A673 (cell line): Measurements from ENCODE around the gene MDM2. TPM values are rescaled to one million over a fixed set of nuclear protein-coding genes. Genes with fewer than 3 reads are reported as not detected.
"Not testable (repeated sequence)": the region's sequence is repeated elsewhere in the genome, so short reads cannot be mapped to it uniquely, and the experiment has no call there.

Experiments used
- BruUV-seq: library from RNA; stranded (reverse); fragments of 400-500 nt; replicated peaks from 2 replicates; lab custom pipeline; 2021; lab: Mats Ljungman, UMichigan
- CTCF ChIA-PET: fragments of 300-600 bp; sonication (Branson Sonifier 250); formaldehyde crosslinking; loops from one replicate; lab custom pipeline; 2022; ENCODE audit warnings: antibody characterized with exemption; lab: Charles Lee
- POLR2A ChIA-PET: fragments of 300-600 bp; sonication (Branson Sonifier 250); formaldehyde crosslinking; loops from one replicate; lab custom pipeline; 2022; ENCODE audit warnings: antibody characterized with exemption; ENCODE audit not compliant: low non-redundant PET; lab: Charles Lee
- DNase-seq: peaks from one replicate; pipeline ENCODE4 v3.0.0-alpha.2; 2015; ENCODE audit warnings: low spot score
- H3K27ac ChIP-seq: fragments of 200-600 bp; sonication (generic); 2 replicates; pipeline ENCODE4 v1.5.1; 2016; ENCODE audit warnings: mixed run types, low read depth, mild to moderate bottlenecking, mixed read lengths, antibody characterized with exemption, low read length; ENCODE audit not compliant: poor library complexity, severe bottlenecking
- H3K27me3 ChIP-seq: fragments of 200-600 bp; sonication (generic); replicated peaks from 2 replicates; pipeline ENCODE4 v1.6.1; 2017; ENCODE audit warnings: mixed run types, low read depth, mild to moderate bottlenecking, mixed read lengths, antibody characterized with exemption, low read length; ENCODE audit not compliant: insufficient read depth, poor library complexity
- H3K36me3 ChIP-seq: fragments of 200-600 bp; sonication (generic); 2 replicates; pipeline ENCODE4 v1.6.1; 2016; ENCODE audit warnings: mixed run types, mild to moderate bottlenecking, mixed read lengths, antibody characterized with exemption, low read length; ENCODE audit not compliant: insufficient read depth, poor library complexity, severe bottlenecking
- H3K4me1 ChIP-seq: fragments of 200-600 bp; sonication (generic); 2 replicates; pipeline ENCODE4 v1.6.1; 2017; ENCODE audit warnings: mixed run types, mild to moderate bottlenecking, mixed read lengths, antibody characterized with exemption, low read length; ENCODE audit not compliant: insufficient read depth, poor library complexity, severe bottlenecking
- H3K4me3 ChIP-seq: fragments of 200-600 bp; sonication (generic); 2 replicates; pipeline ENCODE4 v1.5.1; 2016; ENCODE audit warnings: low read depth, mixed run types, mild to moderate bottlenecking, mixed read lengths, low read length; ENCODE audit not compliant: poor library complexity, severe bottlenecking
- H3K9me3 ChIP-seq: fragments of 200-600 bp; sonication (generic); 2 replicates; pipeline ENCODE4 v1.6.1; 2016; ENCODE audit warnings: mixed run types, low read depth, mild to moderate bottlenecking, mixed read lengths, antibody characterized with exemption, low read length; ENCODE audit not compliant: poor library complexity, severe bottlenecking
- EZH2 ChIP-seq: fragments of 200-600 bp; sonication (generic); IDR thresholded peaks from 2 replicates; pipeline ENCODE4 v1.6.1; 2017; ENCODE audit warnings: borderline replicate concordance, low read depth, mild to moderate bottlenecking, mixed read lengths, antibody characterized with exemption, low read length; ENCODE audit not compliant: poor library complexity, severe bottlenecking
- intact Hi-C: fragments of 100-400 bp; cut with micrococcal nuclease; formaldehyde crosslinking; loops from one replicate; pipeline ENCODE4 v1.10.0; 2022; ENCODE audit not compliant: unreplicated experiment
- total RNA-seq: library from RNA; stranded (reverse); gene quantifications from 2 replicates; pipeline ENCODE4 v1.2.3, GENCODE V29; 2021
- TF ChIP-seq, protein P1 (sequence below): fragments of 300-800, 200-600 bp; sonication (generic); conservative IDR thresholded peaks from 2 replicates; pipeline ENCODE4 v1.5.1; 2017; ENCODE audit warnings: low read depth, mild to moderate bottlenecking, antibody characterized with exemption, low read length, moderate library complexity, mixed read lengths

The MDM2 gene
- total RNA-seq, 1 experiment from 2014 or later, result 149 TPM

GRCh38 chr12:68804657-68805591 is 3.1 kb upstream of the MDM2 start:
- H3K27ac ChIP-seq, result no peak overlapping the region

DNA sequence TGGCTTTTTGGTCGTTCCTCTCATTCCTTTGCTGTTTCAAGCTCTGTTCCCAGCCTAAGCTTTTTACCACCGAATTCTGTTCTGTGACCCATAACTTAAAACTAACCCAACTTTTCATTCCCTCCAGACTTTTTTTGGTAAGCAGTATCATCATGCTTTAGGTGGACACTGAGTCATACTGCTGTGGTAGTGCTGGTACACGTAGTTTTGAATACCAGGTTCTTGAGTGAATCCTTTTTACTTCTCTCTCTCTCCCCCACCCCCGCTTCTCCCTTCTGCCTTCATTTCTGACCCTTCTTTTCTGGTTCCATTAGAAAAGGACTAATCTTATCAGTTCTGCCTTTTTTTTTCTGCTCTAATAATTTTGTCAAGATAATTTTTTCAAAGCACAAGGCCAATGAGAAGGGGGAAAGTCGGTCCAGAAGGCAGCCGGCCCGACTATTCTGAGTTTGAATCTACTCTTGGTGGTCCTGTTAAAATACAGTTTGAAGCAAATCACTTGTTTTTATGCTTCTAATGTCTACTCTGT is 2.3 kb upstream of the MDM2 start:
- no peak for DNase-seq
- ChIA-PET CTCF (no interaction called here), POLR2A (no interaction called here)
- H3K36me3 ChIP-seq, result peaks cover 17% of the 10 kb centered on the region
- no peak for TF ChIP-seq EZH2
- TF ChIP-seq, protein P1, sequence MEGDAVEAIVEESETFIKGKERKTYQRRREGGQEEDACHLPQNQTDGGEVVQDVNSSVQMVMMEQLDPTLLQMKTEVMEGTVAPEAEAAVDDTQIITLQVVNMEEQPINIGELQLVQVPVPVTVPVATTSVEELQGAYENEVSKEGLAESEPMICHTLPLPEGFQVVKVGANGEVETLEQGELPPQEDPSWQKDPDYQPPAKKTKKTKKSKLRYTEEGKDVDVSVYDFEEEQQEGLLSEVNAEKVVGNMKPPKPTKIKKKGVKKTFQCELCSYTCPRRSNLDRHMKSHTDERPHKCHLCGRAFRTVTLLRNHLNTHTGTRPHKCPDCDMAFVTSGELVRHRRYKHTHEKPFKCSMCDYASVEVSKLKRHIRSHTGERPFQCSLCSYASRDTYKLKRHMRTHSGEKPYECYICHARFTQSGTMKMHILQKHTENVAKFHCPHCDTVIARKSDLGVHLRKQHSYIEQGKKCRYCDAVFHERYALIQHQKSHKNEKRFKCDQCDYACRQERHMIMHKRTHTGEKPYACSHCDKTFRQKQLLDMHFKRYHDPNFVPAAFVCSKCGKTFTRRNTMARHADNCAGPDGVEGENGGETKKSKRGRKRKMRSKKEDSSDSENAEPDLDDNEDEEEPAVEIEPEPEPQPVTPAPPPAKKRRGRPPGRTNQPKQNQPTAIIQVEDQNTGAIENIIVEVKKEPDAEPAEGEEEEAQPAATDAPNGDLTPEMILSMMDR, result no peak
- H3K4me3 ChIP-seq, result no peak overlapping the region
- intact Hi-C loops, result loop anchor here (10.0 kb wide), 1 partner anchor 581 kb away; the partner anchor contains the start of gene IL26
- no peak overlapping the region for H3K27ac ChIP-seq
- BruUV-seq, result no TSS peak
- H3K9me3 ChIP-seq, result no peaks in the 10 kb centered on the region
- no peaks in the 10 kb centered on the region for H3K27me3 ChIP-seq
- H3K4me1 ChIP-seq, result no peaks in the 10 kb centered on the region

More at GRCh38 chr12:68804657-68805591, 3.1 kb upstream of the MDM2 start:
- DNase-seq, result no peak
- Histone ChIP-seq H3K9me3 (no peaks in the 10 kb centered on the region), H3K36me3 (peaks cover 9% of the 10 kb centered on the region), H3K27me3 (no peaks in the 10 kb centered on the region), H3K4me3 (no peak overlapping the region), H3K4me1 (no peaks in the 10 kb centered on the region)
- POLR2A ChIA-PET, result no interaction called here
- intact Hi-C loops, result loop anchor here (10.0 kb wide), 1 partner anchor 580 kb away; the partner anchor contains the start of gene IL26
- BruUV-seq, result no TSS peak
- no peak for TF ChIP-seq EZH2
- TF ChIP-seq, protein P1, result no peak
- CTCF ChIA-PET, result no interaction called here

GRCh38 chr12:68806488-68807237 is 1.3 kb upstream of the MDM2 start:
- Histone ChIP-seq H3K4me3 (no peak overlapping the region), H3K4me1 (no peaks in the 10 kb centered on the region), H3K36me3 (peaks cover 27% of the 10 kb centered on the region), H3K27ac (no peak overlapping the region), H3K9me3 (no peaks in the 10 kb centered on the region), H3K27me3 (no peaks in the 10 kb centered on the region)
- no peak for TF ChIP-seq EZH2
- TF ChIP-seq, protein P1, result no peak
- POLR2A ChIA-PET, result no interaction called here
- DNase-seq, result no peak
- BruUV-seq, result no TSS peak
- intact Hi-C loops, result loop anchor here (10.0 kb wide), 1 partner anchor 582 kb away; the partner anchor contains the start of gene IL26
- CTCF ChIA-PET, result no interaction called here

DNA sequence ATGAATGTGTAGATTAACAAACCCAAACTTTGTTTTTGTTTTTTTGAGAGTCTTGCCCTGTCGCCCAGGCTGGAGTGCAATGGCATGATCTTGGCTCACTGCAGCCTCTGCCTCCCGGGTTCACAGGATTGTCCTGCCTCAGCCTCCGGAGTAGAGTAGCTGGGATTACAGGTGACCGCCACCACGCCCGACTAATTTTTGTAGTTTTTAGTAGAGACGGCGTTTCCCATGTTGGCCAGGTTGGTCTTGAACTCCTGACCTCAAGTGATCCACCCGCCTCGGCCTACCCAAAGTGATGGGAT is 752 bp upstream of the MDM2 start:
- H3K36me3 ChIP-seq, result peaks cover 29% of the 10 kb centered on the region
- H3K27ac ChIP-seq, result peak overlapping the region; percentile 97
- intact Hi-C loops, result loop anchor here (10.0 kb wide), 1 partner anchor 582 kb away; the partner anchor contains the start of gene IL26
- CTCF ChIA-PET, H3K27me3 ChIP-seq, POLR2A ChIA-PET, DNase-seq, BruUV-seq, H3K4me1 ChIP-seq, H3K9me3 ChIP-seq: not testable (repeated sequence)
- peak overlapping the region; percentile 99 for H3K4me3 ChIP-seq
